Hepatic stellate cell (primary cell): ENCODE data around the gene KIAA0825.

Source experiments
- DNase-seq: peaks from one replicate; pipeline ENCODE4 v3.0.0; 2011; ENCODE audit warnings: low spot score

The KIAA0825 gene, protein sequence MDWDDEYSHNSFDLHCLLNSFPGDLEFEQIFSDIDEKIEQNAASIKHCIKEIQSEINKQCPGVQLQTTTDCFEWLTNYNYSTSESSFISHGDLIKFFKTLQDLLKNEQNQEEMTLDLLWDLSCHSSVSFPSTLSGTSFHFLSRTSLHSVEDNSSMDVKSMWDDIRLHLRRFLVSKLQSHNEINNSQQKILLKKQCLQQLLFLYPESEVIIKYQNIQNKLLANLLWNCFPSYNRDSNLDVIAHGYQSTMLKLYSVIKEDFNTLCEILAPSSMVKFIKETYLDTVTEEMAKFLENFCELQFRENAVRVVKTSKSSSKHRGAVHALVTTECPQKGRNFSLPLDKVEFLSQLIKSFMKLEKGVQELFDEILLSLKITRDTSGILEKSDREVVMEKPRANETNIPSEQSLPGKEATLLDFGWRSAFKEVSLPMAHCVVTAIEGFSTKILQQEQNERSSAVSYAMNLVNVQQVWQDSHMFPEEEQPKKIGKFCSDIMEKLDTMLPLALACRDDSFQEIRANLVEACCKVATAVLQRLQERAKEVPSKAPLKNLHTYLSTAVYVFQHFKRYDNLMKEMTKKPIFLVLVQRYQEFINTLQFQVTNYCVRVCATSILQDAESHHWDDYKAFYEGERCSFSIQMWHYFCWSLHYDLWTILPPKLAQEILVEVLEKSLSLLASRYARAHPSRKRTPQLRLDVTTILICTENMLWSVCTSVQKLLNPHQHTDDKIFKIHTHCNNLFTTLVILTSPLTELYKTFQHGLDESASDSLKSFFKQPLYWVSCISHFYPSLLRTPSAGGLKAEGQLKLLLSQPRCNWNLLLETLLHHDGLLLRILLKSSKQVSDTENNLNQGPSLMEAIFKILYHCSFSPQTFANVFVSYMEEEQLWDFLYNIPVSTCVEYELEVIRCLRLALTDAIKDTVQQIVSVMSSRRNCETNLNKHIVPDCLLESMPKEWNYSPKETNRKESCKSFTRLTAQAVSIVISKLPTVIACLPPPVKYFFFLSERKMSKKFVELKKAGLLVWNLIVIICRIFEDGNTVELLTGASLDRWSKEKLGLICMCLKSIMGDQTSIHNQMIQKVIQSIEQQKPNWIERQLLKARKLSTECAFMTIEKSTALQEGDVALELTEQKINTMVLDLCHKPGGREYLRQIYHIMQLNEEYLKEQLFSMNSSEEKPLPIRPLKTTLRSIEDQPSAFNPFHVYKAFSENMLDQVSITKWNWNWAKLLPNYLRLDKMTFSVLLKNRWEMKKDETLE (N-terminal part only)

GRCh38 chr5:94618493-94619328 is at the start of gene KIAA0825, which contains the start of gene SLF1:
KIAA0825 (minus strand) TSS chr5:94618604; CDS start chr5:94537126, 81,478 bp downstream.
SLF1 (plus strand) TSS chr5:94618669; CDS start chr5:94628811, 10,142 bp downstream.
- DNase-seq: peak; percentile 82

GRCh38 chr5:94667937-94668336 is 49.5 kb upstream of the KIAA0825 start:
- DNase-seq: no peak

- no peak for DNase-seq
Observed at GRCh38 chr5:94661086-94661485, 42.7 kb upstream of the KIAA0825 start.

DNA sequence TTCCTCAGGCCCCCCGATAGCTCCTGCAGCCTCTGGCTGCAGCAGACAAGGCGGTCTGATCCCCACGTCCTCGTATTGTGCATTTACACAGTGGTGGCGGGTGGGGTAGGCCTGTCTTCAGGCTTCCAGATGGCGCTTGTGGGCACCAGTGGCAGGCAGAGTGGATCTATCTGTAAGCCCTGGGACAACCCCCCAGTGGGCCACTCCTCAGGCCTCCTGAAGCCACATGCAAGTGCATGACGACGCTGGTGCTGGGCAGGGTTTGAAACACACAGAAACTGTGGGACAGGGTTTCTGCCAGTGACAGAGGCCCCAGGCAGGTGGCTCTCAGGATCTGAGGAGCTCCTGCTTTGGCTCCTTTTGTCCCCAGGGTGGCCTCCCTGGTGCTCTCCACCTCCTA is 42.1 kb upstream of the KIAA0825 start:
- DNase-seq: no peak

DNA sequence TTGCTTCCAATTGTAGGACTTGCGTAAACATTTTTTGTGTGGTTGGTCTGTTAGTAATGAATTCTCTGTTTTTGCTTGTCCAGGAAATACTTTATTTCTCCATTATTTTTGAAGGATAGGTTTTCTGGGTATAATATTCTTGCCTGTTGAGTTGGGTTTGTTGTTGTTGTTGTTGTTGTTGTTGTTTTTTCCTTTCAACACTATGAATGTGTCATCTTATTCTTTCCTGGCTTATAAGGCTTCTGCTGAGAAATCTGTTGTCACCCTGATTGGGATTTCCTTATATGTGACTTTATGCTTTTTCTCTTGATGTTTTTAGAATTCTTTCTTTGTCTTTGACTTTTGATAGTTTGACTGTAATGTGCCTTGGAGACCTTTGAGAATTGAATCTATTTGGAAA is 39.9 kb upstream of the KIAA0825 start:
- DNase-seq: no peak

DNA sequence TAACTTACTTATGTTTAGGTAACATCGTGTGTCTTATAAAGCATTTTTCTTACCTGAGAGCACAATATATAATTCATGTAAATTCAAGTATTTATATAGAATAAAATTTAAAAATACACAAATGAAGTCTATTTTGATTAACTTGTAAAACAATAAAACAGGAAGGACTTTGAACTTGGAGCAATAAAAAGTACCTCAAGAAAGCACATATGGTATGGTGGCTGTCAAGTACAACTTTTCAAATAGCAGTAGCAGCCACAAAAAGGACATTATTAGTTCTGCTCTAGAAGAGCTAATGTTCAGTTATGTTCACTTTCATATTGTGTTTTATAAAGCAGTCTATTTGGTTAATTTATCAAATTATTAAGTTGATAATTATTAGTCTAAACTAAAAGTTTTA is 31.5 kb upstream of the KIAA0825 start:
- no peak for DNase-seq

- DNase-seq: no peak
Observed at GRCh38 chr5:94646758-94647157, 28.4 kb upstream of the KIAA0825 start.

- DNase-seq: no peak
Observed at GRCh38 chr5:94645053-94645452, 26.6 kb upstream of the KIAA0825 start.

DNA sequence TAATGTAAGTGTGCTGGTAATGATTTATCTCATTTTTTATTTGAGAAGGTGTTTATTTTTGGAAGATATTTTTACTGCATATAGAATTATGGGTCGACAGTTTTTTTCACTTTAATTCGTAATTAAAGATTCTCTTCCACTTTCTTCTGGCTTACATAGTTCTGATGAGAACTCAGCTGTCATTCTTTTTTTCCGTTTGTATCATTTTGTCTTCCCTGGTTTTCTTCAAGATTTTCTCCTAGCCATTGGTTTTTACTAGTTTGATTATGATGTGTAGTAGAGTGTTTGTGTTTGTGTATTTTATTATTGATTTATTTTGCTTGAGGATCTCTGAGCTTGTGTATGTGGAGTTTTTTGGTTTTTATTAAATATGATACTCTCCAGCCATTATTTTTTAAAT is 21.8 kb upstream of the KIAA0825 start:
- no peak for DNase-seq

DNA sequence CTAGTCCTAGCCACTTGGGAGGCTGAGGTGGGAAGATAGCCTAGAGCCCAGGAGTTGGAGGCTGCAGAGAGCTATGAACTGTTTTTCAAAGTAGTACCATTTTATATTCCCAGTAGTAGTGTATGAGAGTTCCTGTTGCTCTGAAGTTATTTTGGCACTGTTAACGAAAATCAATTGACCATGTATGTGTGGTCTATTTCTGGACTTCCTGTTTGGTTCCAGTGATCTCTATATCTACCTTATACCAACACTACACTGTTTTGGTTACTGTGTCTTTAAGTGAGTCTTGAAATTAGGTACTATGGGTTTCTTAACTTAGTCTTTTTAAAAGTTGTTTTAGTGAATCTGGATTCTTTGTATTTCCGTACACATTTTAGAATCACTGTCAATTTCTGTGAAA is 13.6 kb upstream of the KIAA0825 start:
- no peak for DNase-seq

DNA sequence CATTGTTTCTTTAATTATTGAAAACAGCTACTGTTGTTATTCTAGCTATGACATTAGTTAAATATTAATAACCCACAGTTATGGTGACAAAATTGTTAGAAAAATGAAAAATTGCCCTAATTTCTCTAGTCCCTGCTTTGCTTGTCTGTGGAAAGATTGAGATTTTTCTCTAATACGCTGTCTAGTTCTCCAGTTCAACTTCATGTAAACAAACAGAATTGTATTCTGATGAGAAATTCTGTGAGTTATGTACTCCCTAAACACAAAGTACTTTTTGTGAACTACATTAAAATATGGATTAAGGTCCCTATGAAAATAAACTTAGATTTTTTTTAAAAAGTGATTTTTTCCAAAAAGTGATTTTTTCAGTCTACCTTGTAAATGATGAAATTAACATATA is 8.8 kb upstream of the KIAA0825 start:
- DNase-seq: no peak

DNA sequence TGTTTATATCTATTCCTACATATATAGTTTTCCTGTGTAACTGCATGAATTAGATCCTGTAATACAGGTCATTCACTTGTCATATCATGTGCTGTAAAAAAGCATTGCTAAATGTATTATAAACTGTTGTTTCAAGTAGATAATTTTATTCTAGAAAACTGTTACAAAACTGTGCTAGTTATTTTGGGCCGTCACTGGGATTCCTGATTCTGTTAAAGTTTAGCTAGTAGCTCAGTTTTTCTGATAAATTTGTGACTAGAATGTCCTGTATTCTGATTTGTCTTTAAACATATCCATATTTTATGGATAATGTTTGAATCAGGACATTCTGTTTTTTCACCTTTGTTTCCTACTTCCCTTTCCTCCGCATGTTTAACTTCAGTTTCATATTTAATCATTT is 5.5 kb upstream of the KIAA0825 start:
- no peak for DNase-seq

DNA sequence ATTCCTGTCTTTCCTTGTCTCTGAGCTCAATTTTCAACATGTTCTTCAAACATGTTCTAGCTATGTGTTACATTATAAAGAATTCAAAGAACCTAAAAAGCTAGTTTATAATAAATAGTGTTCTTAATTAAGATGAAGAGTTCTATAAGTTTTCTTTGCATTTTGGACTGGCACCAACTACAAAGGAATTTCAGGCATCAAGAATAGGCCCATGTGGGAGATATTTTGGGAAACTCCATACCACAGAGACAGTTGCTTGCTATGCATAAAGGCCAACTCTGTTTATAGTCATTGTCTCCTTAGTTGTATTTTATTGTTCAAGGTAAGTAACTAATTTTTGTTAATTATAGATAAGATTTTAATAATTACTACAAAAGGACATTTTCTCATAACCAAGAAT is 4.6 kb upstream of the KIAA0825 start:
- no peak for DNase-seq

GRCh38 chr5:94621763-94622162 is 3.4 kb upstream of the KIAA0825 start:
- DNase-seq: no peak

DNA sequence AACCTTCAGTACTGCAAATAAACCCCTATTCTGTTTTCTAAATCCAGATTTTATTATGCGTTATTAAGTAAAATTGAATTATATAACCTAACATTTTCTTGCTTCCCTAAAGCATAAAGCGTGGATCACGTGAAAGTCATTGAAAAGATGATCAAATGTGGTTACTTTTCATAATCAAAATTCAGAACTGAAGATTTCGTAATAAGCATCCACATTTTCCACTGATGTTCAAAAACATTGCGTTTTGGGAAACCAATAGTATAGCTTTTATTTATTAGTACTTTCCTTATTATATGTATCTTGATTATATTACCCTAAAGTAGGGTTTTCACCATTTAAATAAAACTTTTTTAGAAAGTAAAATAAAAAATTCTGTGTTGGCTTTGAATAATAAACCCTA is 1.9 kb upstream of the KIAA0825 start:
- DNase-seq: no peak

DNA sequence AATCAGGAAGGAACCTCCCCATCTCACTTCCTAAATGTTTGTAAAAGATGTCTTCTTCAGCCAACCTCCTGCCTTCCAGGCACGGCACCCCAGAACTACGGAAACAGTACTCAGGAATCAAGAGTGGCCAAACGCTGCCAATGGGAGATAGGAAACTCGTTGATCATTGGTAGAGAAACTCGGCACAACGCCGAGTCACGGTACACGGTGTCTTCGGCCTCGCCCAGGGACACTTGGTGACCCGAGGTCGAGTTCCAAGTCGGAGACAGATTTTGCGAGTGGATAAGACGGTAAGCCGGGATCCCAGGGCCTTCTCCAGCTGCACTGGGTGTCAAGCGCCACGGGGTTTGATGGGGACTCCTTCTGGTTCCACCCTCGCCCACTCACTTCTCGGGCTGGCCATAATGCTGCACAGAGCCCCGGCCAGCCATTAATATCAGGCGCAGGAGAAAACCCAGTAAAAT is 343 bp downstream of the KIAA0825 start:
- peak; percentile 23 for DNase-seq

GRCh38 chr5:94615862-94616261 is 2.5 kb downstream of the KIAA0825 start:
- DNase-seq: no peak

- DNase-seq: no peak
Observed at GRCh38 chr5:94614156-94614805, 4.1 kb downstream of the KIAA0825 start.

DNA sequence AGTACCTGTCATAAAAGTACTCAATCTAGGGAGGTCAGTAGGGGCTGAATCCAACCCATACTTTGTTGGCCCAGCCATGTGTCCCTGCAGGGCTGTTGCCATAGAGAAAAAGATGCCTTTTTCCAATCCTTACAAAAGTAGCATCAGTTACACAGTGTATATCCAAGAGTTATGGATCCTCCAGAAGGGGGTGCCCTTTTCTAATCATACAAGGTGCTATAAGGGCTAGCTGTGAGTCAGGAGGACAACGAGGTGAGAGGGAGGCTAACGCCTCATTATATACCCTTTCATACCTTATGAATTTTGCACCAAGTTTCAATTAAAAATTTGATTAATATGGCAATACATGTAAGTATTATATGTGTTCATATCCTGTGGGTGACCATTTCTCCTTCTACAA is 4.8 kb downstream of the KIAA0825 start:
- DNase-seq: no peak

DNA sequence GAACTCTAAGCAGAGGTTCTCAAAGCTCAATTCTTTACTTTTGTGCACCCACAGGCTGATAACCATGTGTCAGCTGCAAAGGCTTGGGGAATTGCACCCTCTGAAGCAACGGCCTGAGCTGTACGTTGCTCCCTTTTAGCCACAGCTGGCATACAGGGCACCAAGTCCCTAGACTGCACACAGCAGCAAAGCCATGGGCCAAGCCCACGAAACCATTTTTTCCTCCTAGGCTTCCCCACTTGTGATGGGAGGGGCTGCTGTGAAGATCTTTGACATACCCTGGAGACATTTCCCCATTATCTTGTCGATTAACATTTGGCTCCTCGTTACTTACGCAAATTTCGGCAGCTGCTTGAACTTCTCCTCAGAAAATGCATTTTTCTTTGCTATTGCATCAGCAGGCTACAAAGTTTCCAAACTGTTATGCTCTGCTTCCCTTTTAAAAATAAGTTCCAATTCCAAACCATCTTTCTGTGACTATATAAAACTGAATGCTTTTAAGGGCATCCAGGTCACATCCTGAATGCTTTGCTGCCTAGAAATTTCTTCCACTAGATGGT is 23.0 kb downstream of the KIAA0825 start:
- no peak for DNase-seq
